Ovary (tissue), 3 donors: ENCODE data around the gene ZMAT1.

Experiments
- CTCF ChIP-seq, 3 donors: fragments of 450-650 bp in 2 of 3; fragments of 200-600 bp in 1 of 3; IDR thresholded peaks; one replicate each; pipeline versions ENCODE4 v1.5.1 to v1.8.0; 2016 to 2022; ENCODE audit warnings: antibody characterized with exemption in 3 of 3, mild to moderate bottlenecking in 1 of 3
- EP300 ChIP-seq: sonication (generic); formaldehyde crosslinking; IDR thresholded peaks from one replicate; pipeline ENCODE4 v1.6.1; 2017; ENCODE audit warnings: antibody characterized with exemption
- POLR2A ChIP-seq: fragments of 450-650 bp; IDR thresholded peaks from one replicate; pipeline ENCODE4 v1.6.1; 2017; ENCODE audit warnings: antibody characterized with exemption, mild to moderate bottlenecking, moderate library complexity
- donor health status: DM: no; HTN: no; CAD: no.

- TF ChIP-seq CTCF (IDR thresholded peaks at IDR 0.05) (no peak), POLR2A (no peak), EP300 (no peak)
These were observed 13.1 kb downstream of the ZMAT1 start for GRCh38 chrX:101918751-101919150.
